G401 (cell line): ENCODE measurements around the gene ABCC4. TPM values are rescaled to one million over a fixed set of nuclear protein-coding genes. Genes with fewer than 3 reads are reported as not detected.

ENCODE experiments used
- DNase-seq: peaks from one replicate; pipeline ENCODE4 v3.0.0-alpha.2; 2015; ENCODE audit warnings: low spot score
- in situ Hi-C: cut with HindIII; loops from 2 replicates; pipeline ENCODE4 v1.10.0; 2016; ENCODE audit warnings: low sequenced_read_pairs, mixed read lengths
- total RNA-seq: library from RNA; depleted of rRNA; stranded (reverse); fragments of >200 nt; shearing (Covaris generic); gene quantifications from 2 replicates; pipeline ENCODE4 v1.2.3, GENCODE V29; 2014

ABCC4 gene
- total RNA-seq, 1 experiment from 2014 or later, result 12.9 TPM

DNA sequence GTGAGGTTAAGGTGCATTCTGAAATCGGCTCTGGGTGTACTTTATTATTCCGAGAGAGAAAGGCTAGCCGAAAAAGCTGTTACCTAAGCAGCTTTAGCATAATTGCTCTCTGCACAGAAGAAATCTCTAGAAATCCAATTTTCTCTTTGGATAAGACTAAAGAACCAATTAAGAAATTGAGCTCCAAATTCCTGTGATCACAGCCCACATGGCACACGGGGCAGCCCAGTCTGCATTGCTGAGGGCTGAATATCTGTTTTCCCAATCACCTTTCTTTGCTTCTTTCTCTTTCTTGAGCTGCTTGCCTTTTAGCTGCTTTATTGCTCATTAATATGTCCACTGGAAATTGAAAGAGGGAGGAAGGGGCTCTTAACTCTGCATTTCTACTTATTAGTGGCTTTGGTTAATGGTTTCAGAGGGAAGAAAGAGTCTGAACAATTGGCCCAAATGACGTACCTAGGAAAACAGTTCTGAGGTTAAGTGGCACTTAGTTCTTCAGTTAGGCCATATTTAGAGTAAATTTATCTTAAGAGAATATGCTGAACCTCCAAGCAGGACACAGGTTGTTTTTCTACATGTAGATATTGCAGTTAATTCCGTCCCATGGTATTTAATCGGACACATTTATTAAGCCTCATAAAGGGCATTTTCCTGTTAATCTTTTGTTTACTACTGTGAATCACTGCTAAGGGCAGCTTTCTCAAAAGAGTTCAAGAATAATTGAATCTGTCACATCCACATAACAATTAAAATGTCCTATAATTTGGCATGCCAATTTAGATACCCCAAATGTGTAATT, 265.7 kb downstream of the ABCC4 start:
- no peak for DNase-seq
- in situ Hi-C loops, result no loop called here

DNA sequence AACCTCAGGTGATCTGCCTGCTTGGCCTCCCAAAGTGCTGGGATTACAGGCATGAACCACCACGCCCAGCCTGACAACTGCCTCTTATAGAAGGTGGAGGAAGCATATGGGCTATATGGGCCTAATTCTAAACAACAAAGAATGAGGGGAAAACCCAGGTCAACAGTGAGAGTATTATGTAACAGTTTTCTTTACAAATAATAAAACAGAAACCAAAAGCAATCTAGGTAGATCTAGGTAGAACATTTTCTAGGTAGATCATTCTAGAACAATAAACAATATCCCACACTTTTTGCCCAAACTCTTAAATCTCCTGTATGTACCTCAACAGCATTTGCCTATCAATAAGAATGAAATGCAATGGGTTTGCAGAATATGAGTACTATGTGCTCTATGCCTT, 267.4 kb downstream of the ABCC4 start:
- in situ Hi-C loops, result no loop called here
- no peak for DNase-seq

DNA sequence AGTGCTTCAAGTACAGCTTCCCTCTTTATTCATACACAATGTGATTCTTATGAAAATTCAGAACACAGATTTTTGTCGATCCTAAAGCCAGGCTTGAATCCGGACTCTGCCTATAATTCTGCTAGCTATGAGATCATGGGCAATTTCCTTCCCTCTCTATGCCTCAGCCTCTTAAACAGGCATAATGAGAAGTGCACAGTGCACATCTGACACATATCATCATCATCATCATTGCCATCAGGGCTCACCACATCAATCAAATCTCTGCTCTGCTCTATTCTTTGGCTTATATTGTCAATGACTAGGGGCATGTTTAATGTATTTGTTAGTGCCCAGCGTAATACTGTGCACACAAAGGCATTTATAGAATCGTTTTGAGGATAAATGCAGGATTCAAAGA, 269.1 kb downstream of the ABCC4 start:
- DNase-seq, result no peak
- in situ Hi-C loops, result no loop called here

DNA sequence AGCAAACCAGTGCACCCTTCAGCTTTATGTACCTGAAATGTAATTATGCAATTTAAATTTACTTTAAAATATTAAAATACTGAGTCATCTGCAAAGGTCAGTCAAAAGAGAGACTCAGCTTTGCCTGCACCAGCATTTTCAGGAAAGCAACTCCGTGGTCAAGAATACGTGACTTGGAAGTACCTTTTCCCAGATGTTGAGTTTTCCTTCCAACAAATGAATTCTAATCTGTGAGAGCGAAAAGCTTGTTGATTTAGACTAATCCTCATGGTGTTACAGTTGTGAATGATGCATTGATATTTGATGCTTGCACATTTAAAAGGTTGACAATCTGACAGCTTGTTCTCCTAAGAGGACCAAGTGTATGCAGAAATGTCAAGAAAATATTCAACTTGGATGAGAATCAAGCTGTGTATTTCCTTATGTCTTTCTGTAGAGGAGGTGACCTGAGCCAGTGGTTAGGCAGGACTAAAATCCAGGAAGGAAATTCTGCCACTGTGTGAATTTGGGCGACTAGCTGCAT, 270.4 kb downstream of the ABCC4 start:
- in situ Hi-C loops, result no loop called here

DNA sequence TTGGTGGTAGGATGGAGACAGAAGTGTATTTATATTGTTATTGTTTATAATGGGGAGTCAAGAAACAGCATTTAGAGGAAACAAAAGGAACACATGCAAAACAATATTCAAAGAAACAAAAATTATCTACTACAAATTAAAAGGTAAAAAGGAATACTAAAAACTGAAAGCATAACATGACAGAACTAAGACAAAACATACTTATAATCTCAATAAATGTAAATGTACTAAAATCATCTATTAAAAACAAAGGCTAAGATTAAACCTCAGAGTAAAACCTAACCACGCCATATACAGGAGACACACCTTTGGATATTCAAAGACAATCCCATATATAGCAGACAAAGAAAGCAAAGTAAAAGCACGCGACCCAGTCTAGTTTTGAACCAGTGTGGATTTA, 273.6 kb downstream of the ABCC4 start:
- DNase-seq, result no peak
- in situ Hi-C loops, result no loop called here

More for the DNA sequence above, 270.4 kb downstream of the ABCC4 start:
- DNase-seq, result no peak

DNA sequence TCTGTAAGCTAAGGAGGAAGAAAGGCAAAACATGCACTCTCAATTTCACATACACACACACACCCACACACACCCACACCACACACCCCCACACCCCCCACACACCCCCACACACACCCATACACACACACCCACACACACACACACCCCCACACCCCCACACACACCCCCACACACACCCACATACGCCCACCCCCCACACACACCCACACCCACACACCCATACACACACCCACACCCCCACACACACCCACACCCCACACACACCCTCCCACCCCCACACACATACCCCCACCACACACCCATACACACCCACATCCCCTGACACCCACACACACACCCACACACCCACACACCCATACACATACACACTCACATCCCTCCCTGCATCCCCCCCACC, 276.1 kb downstream of the ABCC4 start:
- in situ Hi-C loops, result no loop called here
- DNase-seq, result no peak

DNA sequence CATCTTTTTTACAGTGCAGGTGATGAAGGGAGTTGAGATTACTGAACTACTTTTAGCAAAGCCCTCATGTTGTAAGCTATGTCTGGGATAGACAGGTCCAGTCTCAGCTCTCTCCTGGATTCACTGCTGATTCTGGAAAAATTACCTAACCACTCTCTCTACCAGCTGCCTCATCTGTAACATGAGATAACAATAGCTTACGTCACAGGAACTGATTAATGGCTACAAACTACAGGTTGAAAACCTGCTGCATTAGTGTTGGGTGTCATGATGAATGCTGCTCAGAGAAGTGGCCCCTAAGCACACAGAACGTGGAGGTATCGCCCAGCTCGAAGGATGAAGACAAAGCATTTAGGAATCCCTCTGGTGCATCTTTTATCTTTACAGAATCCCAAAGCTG, 277.8 kb downstream of the ABCC4 start:
- no peak for DNase-seq
- in situ Hi-C loops, result no loop called here

DNA sequence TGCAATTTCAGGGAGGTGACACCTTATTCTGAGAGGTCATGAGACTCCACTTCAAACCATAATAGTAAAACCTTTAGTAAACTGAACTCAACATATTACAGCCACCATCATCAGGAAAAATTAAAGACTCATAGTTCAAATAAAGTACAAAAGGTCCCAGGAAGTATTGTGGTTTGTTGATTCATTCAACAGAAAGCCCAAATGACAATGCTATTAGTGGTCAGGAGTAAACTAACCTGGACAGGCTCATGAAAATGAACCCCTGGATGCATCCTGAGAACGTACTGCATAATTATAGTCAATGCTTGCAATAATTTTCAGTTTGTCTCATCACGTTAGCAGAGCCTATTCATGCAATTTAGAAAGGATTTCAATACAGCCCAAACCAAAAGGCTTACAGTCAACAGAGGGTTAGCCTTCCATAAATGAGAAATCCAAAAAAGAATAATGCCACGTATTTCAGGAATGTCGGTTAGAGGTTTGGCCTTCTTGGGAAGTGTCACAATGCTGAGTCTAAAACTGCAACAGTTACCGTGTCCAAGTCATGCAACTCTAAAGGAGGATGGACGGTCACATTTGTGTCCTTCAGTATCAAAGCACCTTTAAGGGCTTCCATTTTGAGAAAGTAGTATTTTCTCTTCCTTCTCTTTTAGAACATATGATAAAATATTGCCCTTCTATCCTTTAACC, 280.8 kb downstream of the ABCC4 start:
- DNase-seq, result no peak
- in situ Hi-C loops, result no loop called here

DNA sequence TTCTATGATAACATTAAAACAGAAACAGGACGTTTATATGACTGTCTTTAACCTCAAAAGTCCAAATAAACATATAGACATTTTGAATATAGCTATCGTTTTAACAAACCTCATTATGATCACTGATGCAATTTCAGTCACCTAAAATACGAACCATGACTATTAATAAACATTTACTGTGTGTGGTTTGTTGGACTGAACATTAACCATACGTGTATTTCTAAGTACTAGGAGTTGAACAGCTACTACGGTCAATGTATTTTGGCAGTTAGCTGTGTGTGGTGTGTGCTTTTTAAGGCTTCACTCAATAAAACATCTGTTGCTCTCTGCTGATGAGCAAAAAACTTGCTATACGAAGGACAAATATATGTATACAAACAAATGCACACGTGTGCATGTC, 281.4 kb downstream of the ABCC4 start:
- in situ Hi-C loops, result no loop called here
- DNase-seq, result no peak

DNA sequence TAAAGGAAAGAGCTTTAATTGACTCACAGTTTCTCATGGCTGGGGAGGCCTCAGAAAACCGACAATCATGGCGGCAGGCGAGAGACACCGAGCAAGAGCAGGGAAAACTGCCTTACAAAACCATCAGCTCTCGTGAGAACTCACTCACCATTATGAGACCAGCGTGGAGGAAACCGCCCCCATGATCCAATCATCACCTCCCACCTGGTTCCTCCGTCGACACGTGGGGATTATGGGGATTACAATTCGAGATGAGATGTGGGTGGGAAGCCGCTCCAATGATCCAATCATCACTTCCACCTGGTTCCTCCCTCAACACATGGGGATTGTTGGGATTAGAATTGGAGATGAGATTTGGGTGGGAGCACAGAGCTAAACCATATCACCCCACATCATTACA, 293.9 kb downstream of the ABCC4 start:
- in situ Hi-C loops, result no loop called here
- DNase-seq, result no peak

DNA sequence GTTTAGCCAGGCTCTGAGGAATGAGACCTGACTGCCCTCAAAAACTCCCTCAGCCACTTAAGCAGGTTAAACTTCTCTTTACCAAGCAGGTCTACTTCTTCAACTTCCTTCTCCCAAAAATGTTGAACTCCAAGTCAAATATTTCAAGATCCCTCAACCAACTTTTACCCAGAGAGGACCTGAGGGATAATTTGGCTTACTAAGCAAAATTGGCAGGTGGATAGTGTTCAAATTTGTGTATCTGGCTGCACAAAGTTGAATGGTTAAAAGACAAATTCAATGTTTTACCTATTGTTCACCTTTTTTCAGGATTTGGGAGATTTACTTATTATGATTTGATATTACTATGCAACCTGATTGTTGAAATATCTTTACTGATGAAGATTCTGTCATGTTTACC, 296.0 kb downstream of the ABCC4 start:
- in situ Hi-C loops, result no loop called here
- DNase-seq, result no peak

DNA sequence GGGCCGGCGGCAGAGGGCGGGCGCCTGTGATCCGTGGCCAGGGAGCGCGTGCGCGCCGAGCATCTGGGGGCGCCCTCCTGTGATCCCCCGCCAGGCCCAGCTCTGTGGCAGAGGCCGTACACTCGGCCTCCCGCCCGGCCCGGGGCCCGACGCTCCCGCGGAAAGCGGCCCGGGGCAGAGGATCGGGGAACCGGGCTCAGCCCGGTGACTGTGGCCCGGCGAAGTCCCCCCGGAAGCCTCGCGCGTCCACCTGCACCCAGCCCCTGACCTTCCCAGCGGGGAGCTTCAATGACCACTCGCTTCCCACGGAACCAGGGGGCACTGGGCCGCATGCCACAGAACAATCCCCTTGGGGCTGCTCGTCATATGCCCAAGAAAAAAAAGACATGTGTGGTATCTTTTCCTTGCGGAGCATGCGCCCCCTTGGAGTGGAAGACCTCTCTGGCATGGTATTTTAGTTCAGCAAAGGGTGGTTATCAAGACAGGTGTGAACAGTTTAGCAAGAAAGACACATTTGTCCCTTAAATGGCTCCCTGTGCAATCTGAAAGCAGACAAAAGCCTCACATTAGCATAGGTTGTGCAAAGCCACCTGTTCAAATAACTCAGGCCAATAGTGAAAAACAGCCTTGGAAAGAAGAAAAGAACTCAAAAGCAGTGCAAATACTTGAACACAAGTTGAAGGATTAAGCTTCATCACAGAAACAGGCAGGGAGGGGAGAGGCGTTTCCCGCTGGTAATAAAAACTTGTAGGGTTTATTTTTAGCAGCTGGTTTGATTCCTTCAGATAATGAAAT, 298.0 kb downstream of the ABCC4 start:
- no peak for DNase-seq
- in situ Hi-C loops, result no loop called here

DNA sequence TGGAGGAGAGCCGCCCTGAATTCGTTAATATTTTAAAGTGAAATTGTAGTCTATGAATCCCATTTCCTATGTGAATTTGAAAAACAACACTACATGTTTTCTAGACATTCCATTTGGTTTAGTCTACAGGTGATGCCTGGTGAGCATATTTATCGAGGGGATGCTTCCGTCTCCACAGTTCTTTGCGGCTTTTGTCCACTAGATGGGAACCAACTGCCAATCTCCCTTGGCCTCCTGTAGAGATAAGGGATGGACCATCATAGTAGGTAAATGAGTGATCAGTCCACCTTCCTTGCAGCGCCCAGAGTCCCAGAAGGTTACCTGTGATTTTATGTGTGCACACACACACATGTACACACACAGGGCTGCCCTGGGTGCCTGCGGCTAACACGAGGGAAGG, 299.1 kb downstream of the ABCC4 start:
- no peak for DNase-seq
- in situ Hi-C loops, result no loop called here

DNA sequence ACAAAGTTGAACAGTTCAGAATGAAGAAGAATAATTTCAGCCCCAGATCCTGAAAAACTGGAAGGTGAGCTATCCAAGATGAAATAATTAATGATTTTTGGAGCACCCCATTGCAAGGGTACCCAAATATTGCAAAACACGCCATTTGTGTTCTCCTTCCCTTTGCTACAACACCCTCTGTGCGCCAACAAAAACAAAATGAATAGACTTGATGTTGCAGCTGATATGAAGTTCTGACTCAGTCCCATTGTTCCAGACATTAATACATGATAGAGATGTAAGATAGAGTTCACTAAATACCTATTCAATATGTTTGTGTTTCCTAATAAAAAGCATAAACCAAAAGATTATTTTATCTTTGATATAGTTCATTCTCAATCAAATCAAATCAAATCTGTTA, 301.4 kb downstream of the ABCC4 start:
- no peak for DNase-seq
- in situ Hi-C loops, result no loop called here

DNA sequence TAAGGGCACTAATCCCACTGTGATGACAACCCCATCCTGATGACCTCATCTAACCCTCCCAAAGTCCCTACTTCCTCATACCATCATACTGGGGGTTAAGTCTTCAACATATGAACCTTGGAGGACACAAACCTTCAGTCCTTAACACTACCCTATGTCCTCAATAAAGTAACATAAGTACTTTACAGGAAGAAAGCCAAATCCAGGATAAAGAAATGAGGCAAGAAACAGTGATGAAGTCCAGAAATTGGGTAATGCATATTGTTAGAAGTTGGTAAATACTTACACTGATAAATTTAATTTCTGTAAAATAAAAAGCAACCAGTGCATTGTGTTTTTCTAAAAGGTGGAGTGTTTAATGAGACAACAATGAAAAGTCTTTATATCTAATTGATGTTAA, 304.1 kb downstream of the ABCC4 start:
- in situ Hi-C loops, result no loop called here
- no peak for DNase-seq

DNA sequence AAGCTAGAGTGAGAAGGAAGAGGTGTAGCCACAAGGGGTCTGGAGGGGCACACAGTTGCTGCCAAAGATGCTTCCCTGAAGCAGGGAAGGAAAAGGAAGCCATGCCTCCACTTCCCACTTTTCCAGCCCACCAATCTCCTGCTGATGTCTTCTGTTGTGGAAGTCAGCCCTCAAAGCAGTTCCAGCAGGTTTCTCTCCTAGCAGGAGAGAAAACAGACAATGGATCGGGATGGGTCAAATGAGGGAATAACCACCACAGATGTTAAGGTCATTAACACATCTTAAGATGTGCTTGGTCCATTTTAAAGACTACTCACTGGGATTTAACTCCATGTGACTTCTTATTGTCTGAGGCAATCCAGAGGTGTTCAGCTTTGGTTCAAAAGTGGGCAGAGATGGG, 304.8 kb downstream of the ABCC4 start:
- in situ Hi-C loops, result no loop called here
- no peak for DNase-seq

DNA sequence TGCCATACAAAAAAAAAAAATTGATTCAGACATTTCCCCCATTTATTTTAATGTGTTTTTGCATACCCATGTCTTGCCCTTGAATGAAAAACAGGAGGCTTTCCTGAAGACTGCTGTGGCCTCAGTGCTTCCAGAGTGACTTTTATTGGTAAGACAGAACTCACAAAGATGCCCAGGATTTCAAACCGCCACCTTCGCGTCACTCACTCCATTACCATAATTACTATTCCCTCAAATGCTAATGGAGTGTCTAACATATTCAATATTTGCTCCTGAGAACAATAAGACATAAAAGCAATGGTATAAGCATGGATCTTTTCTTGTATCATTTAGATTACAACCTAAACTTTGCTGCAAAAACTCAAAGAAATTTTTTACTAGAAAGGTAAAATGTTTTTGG, 306.7 kb downstream of the ABCC4 start:
- in situ Hi-C loops, result no loop called here
- no peak for DNase-seq

DNA sequence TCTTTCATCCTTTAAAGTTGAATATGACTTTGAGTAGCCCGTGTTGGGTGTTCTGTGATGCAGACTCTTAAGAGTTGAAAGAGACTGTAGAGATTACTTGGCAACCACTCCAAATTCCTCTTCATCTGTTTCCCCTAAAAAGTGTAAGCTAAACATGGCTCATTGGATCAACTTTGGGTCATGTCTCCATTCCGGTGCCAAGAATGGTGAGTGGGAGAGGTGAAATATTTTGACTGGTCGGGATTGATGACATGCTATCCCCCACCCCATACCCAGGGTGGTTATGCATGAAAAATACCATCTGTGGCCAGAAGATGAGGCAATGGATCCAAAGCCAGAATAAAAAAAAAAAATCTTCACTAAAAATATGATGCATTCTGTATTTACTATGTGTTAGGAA, 307.6 kb downstream of the ABCC4 start:
- in situ Hi-C loops, result no loop called here

DNA sequence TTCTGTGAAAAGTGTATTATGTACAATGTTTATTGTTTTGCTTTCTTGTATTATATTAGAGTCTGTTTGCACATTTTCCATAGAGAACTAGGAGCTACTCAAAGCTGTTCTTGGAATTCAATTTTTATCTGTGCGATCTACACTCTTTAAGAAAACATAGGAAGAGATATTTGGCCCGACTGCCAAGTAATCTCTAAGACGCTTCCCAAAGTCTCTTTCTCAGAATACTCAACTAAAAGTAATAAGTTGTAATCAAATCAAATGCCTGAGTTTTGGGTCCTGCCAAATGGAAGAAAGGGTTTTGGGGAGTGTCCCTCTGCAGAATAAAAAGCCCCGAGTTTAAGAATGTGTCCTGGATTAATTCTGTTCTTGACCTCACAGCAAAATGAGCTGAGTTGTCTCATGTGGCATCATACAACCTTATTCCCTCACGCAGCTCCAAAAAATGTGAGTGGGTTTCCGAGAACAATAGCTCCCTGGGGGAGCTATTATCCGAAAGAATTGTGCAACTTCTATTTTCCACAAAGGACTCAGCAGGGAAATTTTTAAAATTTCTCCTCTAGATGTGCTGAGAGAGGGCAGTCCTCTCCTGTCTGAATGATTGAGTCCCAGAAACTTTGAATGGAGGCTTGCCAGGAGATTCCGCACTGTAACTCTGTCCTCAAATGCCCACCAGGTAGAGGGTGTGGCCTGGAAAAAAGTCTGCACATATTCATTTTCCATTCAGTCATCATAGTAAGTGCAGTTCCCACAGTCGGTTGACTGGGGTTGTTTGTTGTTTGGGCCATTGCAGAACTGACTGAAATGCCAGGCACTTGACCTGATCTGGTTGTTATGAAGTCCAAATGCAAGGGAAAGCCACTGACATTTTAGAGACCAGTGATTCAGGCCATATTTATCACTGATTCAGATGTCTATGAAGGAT, 309.0 kb downstream of the ABCC4 start:
- no peak for DNase-seq
- in situ Hi-C loops, result no loop called here

More for the DNA sequence above, 307.6 kb downstream of the ABCC4 start:
- DNase-seq, result no peak
